Diencephalon (tissue), 1 donor: ENCODE measurements around the gene HMGB2. TPM values are rescaled to one million over a fixed set of nuclear protein-coding genes. Genes with fewer than 3 reads are reported as not detected.

Source experiments
- total RNA-seq: library from RNA; depleted of rRNA; stranded (reverse); fragments of >200 nt; gene quantifications from one replicate; pipeline ENCODE4 v1.2.3, GENCODE V29; 2014

The HMGB2 gene
- 42.2 TPM for total RNA-seq

GRCh38 chr4:173334085-173334890 lies at the start of gene HMGB2:
Gene HMGB2, minus strand, starts transcription at chr4:173334358. Its CDS starts 709 bp downstream, at chr4:173333649.

DNA sequence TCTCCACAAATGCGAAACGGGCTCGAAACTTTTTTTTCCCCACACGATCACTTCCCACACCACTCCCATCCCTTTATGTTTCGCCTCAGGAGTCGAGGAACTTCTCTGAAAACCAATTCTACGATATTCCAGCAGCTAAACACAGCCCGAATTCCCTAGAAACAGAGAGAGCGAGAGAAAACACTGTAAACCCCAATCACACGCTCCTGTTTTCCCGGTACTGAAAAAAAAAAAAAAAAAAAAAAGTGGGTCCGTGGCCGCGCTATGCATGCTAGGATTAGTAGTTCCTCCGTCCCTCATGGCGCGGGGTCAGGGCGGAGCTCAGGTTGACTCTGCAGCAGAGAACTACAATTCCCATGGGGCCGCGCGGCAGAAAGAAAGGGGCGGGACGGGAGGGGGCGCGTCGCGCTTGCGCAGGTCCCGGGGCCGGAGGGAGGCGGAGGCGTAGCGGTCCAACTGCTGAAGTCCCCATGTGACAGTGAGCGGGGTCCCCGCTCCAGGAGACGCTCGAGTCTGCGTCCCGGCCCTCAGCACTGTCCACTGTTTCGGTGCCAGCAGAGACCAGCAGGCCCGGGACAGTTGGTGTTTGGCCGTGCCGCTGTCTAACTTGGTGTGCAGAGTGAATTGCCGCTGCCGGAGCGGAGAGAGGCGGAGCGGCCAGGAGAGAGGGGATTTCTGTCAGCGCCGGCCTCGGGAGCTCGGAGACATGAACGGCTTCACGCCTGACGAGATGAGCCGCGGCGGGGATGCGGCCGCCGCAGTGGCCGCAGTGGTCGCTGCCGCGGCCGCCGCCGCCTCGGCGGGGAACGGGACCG lies 36.5 kb upstream of the HMGB2 start, which contains the start of gene SAP30:
TSS of gene SAP30 (plus strand) at position 478 of the 815 bp plus-strand sequence. CDS start at position 707, 229 bp downstream.

Other genes starting within 250 kb of the HMGB2 start
- 23.8 TPM for gene GALNT7, start 165.5 kb downstream of the HMGB2 start, total RNA-seq
- gene SAP30, start 36.6 kb upstream of the HMGB2 start, total RNA-seq = 17.5 TPM
- gene SCRG1, start 64.8 kb upstream of the HMGB2 start, total RNA-seq = 7.2 TPM
- not detected for gene HAND2, start 195.9 kb upstream of the HMGB2 start, total RNA-seq